Stromal cell of bone marrow (primary cell): ENCODE measurements around the gene SLC46A2.

ENCODE experiments used
- DNase-seq: peaks from one replicate; pipeline ENCODE4 v3.0.0-alpha.2; 2012; ENCODE audit warnings: low read depth

Gene SLC46A2

DNA sequence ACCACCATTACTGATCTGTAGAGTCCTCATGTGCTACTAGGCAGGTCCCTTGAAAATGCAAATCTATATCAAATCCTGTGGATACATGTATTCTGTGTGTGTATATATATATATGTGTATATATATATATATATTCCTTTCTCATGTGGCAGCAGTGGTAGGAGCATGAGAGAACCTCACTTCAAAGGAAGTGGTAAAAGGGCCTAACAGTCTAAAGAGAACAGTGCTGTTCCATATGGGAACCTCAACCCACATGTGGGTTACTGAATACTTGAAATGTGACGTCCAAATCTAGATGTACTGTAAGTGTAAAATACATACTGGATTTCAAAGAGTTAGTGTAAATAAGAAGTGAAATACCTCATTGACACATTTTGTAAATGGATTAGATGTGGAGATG, 5.4 kb downstream of the SLC46A2 start:
- DNase-seq = no peak

DNA sequence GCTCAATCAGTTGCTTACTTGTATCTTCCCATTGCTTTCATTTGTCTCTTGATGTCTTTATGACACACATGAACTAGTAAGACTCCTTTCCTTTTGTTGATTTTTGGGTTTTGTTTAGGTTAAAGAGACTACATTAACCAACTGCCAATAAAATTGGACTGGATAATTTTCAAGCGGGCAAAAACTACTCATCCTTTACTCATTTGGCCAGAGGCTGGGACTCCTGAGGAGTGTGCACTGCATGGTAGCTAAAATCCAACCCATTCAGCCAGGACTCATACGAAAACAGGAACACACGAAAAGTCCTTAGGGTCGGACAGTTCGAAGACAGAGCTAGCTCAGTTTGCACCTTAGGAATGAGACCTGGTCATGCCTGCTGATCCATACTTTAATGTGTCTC, 6.0 kb downstream of the SLC46A2 start:
- DNase-seq = no peak

DNA sequence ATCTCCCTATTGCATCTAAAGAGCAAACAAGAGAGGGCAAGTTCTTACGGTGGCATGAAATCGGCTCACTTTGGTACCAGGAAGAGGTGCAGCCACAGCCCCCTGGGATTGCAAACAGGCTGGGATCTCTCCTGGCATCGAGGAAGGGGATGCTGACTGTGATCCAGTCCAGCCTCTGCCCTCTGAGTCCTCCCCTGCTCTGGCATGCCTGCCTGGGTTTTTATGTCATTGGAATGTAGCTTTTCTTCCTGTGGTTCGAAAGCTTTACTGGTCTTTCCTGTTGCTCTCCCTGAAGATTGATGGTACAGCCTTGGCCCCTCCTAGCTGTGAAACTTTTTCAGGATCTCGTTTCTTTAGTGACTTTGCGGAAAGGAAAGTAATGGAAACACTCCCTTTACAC, 6.6 kb downstream of the SLC46A2 start:
- no peak for DNase-seq

DNA sequence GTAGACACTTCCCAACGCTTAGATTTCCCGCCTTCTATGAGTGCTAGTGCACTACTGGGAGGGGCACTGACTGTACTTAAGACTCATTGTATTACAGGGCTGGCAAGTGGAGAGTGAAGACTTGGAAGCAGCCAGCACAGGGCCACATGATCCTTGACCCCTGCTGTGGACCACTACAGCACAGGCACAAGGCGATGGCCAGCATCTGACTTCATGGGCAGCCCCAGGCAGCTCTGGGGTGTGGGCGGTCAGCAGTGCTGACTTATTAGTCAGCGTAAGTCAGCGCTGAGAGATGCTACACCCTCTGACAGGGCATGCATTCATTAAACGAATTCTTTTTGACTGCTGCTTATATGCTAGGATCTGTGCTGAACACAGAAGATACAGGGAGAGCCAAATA, 9.3 kb downstream of the SLC46A2 start:
- no peak for DNase-seq

DNA sequence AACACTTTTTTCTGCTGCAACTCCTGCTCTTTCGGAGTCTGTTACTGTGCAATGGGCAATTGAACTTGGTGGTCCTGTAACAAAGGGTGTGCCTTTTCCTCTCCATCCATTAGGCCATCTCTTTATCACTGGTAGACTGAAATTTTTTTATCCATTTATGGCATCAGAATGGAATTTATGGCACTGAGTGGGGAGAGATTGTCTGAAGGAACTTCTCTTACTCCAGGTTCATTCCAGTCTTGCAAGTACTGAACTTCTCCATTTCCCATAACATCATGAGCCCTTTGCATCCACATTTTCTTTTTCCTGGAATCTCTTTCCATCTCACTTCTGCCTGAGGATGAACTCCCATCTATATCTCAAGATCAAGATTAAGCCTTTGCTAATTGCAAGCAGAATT, 10.0 kb downstream of the SLC46A2 start:
- DNase-seq = no peak

DNA sequence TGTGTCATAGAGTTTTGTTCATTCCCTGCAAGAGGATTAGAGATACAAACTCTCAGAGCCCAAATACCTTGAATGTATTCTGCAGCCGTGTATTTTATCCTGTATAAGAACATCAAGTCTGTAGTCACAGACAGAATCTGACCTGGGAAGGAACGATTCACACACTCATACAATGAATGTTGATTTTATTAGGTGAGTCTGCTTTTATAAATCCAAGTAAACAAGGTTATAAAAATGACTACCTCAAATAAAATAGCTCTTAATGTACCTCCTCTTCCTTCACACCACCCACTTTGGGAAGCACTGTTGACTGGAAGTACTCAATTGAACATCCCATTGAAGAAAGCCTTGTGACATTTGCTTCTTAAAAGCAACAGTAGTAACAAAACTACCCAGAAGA, 11.9 kb downstream of the SLC46A2 start:
- no peak for DNase-seq

DNA sequence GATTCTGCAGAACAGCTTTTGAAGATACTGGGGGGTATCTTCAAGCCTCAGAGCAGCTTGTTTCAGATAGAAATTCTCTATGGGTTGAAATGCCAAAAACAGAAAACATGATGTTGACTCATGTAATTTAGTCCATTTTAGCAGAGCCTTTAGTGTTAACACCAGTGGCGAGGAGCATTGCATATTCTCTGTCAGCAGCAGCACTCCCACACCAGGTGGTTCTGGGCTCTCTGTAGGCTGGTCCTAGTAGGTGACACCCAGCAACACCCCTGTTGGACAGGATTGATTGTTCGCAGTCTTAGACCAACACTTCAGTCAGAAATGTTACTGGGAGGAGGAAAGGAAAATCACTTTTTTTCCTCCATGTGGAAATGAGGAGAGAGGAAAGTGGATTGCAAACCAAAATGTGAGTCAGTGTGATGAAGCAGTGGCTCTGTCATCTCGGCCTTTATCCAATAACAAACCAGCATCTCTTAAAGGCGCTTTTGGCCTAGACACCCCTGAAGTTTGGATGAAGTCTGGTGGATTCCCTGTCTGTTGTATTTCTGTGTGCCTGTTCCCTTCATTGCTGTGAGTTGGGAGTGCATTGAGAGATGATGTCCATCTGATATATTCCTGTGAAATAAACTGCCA, 16.8 kb downstream of the SLC46A2 start:
- DNase-seq = no peak

DNA sequence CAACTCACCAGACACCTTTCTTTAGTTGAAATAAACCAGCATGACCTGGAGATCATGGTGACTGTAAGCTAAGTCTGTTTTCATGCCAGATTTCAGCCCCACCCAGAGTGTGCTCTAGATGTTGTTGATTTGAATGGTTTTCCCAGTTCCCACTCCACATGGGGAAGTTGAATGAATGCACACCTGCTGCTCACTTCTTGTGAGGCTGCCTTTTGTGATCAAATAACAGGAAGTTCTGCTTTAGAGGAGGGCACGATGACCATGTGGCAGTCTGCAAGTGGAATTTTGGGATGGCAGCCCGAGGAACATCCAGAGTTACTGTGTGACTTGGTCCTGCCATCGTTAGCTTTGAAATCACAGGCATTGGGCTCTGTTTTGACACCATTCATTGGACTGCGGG, 18.7 kb downstream of the SLC46A2 start:
- no peak for DNase-seq

DNA sequence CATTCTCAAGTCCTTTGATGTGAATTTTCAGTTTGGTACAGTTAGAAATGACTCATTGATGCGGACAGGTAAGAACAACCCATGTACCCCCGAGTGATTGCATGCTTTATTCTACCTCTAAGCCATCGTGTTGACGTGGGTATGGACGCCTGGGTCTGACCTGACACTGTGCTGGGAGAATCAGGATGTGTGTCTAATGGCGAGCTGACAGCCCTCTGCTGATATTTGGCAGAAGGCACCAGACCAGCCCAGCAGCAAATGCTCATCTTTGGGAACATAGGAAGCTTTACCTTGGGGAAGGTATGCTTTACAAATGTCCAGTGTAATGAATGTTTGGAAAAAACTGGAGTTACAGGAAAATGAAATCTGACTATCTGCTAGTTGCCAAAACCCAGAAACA, 20.1 kb downstream of the SLC46A2 start:
- no peak for DNase-seq

DNA sequence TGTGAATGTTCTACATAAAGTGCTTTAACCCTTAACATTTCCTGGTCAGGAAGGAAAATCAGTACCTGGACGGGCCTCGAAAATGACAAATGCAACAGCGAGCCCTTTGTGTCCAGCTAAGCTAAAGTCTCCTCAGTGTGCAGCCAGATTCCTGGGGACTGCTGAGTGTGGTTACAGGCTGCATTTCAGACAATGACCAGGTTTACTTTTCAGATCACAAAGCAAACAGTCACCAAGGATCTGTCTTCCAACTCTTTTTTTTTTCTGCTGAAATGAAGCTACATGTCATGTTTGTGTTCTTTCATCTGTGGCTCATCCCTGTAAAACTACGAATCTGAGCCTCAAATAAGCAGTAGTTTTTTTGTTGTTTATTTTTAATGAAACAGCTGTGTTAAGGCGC, 20.8 kb downstream of the SLC46A2 start:
- no peak for DNase-seq

DNA sequence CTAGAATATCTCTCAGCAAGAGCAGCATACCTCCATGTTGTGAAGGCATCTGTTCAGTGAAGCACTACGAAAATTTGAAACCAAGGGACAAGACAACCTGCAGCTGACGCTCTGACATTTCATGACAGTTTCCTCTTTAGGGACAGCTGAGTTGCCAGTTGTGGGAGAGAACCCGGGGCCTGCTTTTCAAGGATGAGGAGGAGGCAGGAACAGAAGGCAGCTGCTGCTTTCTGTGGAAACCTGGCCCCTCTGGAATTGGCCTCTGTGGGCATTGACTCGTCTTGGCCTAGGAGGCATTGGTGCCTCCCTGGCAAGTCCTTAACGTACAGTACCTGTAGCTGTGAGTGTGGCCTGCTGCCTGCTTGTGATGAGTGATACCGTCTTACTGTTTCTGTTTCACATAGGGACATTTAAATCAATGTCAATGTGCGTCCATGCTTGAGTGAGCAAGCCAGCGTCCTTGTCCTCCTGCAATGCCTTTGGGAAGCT, 21.6 kb downstream of the SLC46A2 start:
- DNase-seq = no peak

DNA sequence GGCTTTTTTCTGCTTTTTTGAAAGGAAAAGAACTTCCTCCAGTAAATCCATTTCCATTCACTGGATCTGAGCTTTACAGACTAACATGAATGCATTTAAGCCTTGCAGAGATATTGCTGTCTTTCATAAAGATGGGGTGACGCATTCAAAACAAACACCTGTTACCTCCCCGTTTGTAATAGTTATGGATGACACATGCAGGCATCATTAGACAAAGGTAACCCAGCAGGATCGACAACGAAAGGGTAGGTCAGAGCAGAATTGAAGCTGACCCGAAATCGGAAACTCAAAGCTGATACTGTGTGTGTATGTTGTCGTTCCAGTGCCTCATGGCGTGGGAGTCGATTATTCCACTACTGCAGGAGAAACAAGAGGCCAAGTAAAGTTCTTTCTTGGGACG, 22.2 kb downstream of the SLC46A2 start:
- DNase-seq = no peak

DNA sequence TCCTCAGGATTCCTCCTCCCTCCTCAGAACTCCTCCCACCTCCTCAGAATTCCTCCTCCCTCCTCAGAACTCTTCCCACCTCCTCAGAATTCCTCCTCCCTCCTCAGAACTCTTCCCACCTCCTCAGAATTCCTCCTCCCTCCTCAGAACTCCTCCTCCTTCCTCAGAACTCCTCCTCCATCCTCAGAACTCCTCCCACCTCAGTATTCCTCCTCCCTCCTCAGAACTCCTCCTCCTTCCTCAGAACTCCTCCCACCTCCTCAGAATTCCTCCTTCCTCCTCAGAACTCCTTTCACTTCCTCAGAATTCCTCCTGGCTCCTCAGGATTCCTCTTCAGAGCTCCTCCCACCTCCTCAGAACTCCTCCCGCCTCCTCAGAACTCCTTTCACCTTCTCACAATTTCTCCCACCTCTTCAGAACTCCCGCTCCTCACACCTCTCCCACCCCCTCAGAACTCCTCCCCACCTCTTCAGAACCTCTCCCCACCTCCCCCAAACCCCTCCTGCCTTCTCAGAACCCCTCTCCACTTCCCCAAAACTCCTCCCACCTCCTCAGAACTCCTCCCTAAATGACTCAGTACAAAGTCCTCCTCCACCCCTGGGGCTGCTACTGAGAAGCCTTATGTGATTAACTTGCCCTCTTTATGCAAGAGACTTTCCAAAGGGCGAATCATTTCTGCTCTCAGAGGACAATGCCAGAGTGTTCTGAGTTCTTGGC, 23.2 kb downstream of the SLC46A2 start:
- peak; percentile 89 for DNase-seq

DNA sequence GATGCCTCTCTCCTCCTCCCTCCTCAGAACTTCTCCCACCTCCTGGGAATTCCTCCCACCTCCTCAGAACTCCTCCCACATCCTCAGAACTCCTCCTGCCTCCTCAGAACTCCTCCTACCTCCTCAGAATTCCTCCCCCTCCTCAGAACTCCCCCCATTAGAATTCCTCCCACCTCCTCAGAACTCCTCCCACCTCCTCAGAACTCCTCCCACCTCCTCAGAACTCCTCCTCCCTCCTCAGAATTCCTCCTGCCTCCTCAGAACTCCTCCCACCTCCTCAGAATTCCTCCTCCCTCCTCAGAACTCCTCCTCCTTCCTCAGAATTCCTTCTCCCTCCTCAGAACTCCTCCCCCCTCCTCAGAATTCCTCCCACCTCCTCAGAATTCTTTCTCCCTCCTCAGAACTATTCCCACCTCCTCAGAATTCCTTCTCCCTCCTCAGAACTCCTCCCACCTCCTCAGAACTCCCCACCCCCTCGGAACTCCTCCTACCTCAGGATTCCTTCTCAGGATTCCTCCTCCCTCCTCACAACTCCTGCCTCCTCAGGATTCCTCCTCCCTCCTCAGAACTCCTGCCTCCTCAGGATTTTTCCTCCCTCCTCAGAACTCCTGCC, 23.9 kb downstream of the SLC46A2 start:
- peak; percentile 58 for DNase-seq

DNA sequence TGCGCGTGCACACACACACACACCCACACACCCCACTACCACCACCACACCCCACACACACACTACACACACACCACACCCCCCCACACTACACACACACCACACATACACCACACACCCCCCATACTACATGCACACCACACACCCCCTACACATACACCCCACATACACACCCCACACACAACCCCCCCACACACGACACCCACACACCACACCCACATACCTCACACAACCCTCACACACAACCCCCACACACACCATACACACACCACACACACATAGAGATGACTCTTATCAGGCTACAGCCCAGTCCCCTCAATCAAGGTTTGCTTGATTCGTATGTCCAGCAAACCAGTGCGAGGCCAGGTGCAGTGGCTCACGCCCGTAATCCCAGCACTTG, 25.7 kb downstream of the SLC46A2 start:
- DNase-seq = no peak

DNA sequence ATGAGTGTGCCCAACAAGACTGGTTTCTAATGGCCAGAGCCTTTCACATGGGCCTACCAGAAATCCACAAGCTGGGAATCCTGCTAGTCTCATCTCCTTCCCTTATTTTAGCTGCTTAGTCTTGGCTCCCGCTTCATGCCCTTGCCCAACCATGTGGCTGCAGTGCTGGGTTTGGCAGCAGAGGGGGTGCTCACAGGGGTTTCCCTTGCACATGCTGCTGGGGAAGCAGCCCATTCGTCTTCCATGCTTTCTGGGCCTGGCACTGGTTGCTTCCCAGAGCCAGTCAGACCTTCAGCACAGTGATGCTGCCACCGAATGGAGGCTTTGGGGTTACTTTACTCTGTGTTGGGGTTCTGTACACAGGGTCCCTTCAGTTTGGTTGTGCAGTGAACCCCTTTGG, 26.3 kb downstream of the SLC46A2 start:
- DNase-seq = no peak

DNA sequence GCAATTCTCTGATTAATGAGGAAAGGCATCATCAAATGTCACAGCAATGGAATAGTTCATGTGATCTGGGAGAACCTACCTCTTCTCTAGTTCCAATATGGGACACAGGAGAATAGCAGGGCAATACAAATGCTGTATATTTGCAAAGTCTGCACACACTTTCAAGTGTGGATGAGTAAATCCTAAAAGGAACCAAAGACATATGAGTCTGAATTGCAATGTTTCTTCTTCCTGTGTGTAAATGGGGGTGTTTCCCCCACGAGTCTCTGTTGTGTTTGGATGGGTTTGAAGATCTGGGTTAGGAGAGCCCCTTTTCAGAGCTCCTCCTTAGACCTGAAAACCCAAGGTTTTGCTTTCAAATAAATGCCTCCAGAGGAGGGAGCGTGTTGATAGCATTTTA, 26.9 kb downstream of the SLC46A2 start:
- no peak for DNase-seq

DNA sequence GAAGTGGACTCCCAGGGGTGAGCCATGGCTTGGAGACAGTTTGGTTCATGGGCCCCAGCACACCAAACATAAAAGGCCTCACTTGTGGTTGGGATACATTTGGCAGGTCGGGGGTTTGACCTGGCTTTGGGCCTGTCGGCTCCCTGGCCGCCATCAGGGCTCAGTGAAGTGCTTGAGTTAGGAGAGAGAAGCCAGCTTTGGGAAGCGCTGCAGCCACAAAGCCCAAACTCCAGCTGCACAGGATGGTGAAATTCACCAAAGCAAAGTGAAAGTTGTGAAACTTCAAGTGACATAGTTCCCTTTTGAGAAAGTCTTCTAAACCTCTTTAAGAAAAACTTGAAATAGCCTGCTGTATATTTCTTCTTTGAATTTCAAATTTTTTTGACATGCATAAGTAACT, 27.5 kb downstream of the SLC46A2 start:
- DNase-seq = peak; percentile 33

DNA sequence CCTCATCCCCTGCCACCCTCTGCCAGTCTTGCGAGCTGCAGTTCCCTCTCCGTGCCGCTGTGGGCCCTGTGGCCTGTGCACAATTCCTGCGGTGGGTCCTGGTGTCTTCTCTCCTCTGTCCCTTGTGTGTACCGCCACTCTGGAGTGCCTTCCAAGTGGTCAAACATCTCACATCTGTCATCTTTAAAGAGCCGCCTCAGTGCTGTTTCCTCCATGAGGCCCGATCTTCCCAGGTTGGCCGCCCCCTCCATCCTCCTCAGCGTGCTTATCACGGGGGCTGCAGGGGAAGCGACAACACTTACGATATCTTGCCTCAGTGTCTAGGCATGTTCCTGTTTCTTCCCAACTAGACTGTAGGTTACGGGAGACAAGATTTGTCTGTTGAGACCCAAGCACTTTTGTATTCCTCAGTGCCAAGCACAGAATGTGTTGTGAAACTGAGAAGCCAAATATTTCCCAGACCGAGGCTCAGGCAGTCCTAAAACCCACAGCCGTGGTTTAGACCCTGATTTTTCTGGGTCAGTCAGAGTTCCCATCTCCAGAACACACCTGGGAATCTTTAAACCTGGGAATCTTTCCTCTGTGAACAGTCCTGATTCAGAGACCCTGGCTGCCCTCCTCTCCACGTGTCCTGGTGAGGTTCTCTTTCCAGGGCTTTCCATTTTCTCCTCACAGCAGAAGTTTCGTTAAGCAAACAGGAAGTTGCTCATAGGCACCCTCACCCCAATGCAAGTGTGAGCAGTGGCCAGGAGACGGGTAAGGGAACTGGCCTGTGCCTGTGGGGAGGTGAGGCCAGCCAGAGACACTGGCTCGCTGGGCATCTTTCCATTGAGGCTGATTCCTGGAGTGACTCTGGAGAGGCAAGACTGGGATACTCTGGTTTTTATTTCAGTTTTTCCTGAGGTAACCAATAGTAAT, 28.8 kb downstream of the SLC46A2 start:
- no peak for DNase-seq

DNA sequence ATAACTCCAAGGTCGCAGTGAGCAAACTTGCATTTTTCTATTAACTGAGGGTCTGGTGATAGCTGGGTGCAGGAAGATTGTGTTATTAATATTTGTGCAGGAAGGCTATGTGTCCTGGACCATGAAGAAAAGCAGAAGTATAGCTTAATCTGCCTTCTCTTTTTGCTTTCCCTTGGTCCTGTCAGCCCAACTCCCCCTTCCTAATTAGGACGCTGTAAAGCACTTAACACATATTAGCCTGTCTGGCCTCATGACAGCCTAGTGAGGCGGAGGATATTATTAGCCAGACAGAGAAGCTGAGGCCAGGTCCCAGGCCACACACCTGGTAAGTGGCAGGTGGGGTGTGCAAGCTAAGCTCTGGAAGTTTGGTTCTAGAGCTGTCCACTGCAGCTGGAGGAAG, 29.5 kb downstream of the SLC46A2 start:
- DNase-seq = no peak

DNA sequence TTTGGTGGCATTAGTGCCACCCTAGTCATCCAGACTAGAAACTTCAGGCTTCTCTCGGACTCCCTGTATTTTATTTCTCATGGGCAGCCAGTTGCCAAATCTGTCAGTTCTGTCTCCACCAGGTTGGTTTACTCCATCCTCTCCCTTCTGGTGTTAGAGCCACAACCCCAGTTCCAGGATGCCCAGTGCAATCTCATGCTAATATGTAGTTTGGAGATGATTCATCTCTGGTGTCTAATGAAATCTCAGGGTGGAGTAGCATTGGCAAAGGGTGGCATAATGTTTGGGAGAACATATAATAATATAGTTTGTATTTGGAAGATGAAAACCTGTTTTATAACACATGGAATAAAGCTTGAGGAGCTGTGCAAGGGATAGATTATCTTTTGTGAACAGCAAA, 30.2 kb downstream of the SLC46A2 start:
- DNase-seq = no peak

DNA sequence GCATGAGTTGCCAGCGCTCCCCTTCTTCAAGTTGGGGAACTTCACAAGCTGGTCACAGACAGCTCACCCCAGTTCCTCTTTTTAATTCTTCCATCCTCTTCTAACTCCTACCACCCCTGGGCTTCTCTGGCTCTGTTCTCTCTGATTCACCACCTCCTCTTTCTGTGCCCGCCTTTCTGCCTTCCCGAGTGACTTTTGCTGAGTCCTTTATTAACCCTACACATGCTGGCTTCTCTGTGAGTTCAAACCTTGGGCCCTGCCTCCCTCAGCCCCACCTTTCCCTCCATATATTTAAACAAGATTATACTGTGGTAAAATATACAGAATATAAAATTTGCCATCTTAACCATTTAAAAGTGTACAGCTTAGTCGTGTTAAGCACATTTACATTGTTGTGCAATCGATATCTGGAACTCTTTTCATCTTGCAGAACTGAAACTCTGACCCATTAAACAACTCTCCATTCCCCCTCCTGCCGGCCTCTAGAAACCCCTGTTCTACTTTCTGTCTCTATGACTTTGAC, 32.0 kb downstream of the SLC46A2 start:
- no peak for DNase-seq
